KMS-11 (cell line): ENCODE measurements around the gene FAT4.
A peak's percentile ranks its signal among the peaks of the same experiment; 100 is the strongest.

Experiments used
- H2AFZ ChIP-seq: fragments of 200-600 bp; sonication (generic); 2 replicates; pipeline ENCODE4 v1.6.1; 2016; ENCODE audit warnings: antibody characterized with exemption, mixed run types, low read depth
- H3K27ac ChIP-seq: fragments of 200-600 bp; sonication (generic); 2 replicates; pipeline ENCODE4 v1.6.1; 2016; ENCODE audit warnings: mild to moderate bottlenecking, mixed run types
- H3K27me3 ChIP-seq: fragments of 200-600 bp; sonication (generic); 2 replicates; pipeline ENCODE4 v1.6.1; 2017; ENCODE audit warnings: mild to moderate bottlenecking, low read depth, mixed run types, moderate library complexity; ENCODE audit not compliant: insufficient read depth
- H3K36me3 ChIP-seq: fragments of 200-600 bp; sonication (generic); 2 replicates; pipeline ENCODE4 v1.6.1; 2017; ENCODE audit warnings: mild to moderate bottlenecking, mixed run types; ENCODE audit not compliant: insufficient read depth
- H3K4me1 ChIP-seq: fragments of 200-600 bp; sonication (generic); 2 replicates; pipeline ENCODE4 v1.6.1; 2016; ENCODE audit warnings: mild to moderate bottlenecking, low read depth, mixed run types; ENCODE audit not compliant: poor library complexity, severe bottlenecking
- H3K4me2 ChIP-seq: fragments of 200-600 bp; sonication (generic); 2 replicates; pipeline ENCODE4 v1.7.0; 2016; ENCODE audit warnings: mild to moderate bottlenecking, mixed run types
- H3K4me3 ChIP-seq: fragments of 200-600 bp; sonication (generic); IDR thresholded peaks from 2 replicates; pipeline ENCODE4 v1.6.1; 2017; ENCODE audit warnings: low read depth, low read length, mixed read lengths; ENCODE audit not compliant: insufficient read depth
- H3K79me2 ChIP-seq: fragments of 200-600 bp; sonication (generic); 2 replicates; pipeline ENCODE4 v1.6.1; 2016; ENCODE audit warnings: low read depth, mixed run types; ENCODE audit not compliant: insufficient read depth
- H3K9ac ChIP-seq: fragments of 200-600 bp; sonication (generic); 2 replicates; pipeline ENCODE4 v1.6.1; 2016; ENCODE audit warnings: mild to moderate bottlenecking, mixed run types
- H4K20me1 ChIP-seq: fragments of 200-600 bp; sonication (generic); 2 replicates; pipeline ENCODE4 v1.6.1; 2016; ENCODE audit warnings: mild to moderate bottlenecking, mixed run types; ENCODE audit not compliant: insufficient read depth
- TF ChIP-seq, protein P1 (sequence below): fragments of 200-600 bp; sonication (generic); conservative IDR thresholded peaks from 2 replicates; pipeline ENCODE4 v1.6.1; 2017; ENCODE audit warnings: low read depth, mild to moderate bottlenecking, antibody characterized with exemption, low read length, moderate library complexity, mixed read lengths

The FAT4 gene, protein sequence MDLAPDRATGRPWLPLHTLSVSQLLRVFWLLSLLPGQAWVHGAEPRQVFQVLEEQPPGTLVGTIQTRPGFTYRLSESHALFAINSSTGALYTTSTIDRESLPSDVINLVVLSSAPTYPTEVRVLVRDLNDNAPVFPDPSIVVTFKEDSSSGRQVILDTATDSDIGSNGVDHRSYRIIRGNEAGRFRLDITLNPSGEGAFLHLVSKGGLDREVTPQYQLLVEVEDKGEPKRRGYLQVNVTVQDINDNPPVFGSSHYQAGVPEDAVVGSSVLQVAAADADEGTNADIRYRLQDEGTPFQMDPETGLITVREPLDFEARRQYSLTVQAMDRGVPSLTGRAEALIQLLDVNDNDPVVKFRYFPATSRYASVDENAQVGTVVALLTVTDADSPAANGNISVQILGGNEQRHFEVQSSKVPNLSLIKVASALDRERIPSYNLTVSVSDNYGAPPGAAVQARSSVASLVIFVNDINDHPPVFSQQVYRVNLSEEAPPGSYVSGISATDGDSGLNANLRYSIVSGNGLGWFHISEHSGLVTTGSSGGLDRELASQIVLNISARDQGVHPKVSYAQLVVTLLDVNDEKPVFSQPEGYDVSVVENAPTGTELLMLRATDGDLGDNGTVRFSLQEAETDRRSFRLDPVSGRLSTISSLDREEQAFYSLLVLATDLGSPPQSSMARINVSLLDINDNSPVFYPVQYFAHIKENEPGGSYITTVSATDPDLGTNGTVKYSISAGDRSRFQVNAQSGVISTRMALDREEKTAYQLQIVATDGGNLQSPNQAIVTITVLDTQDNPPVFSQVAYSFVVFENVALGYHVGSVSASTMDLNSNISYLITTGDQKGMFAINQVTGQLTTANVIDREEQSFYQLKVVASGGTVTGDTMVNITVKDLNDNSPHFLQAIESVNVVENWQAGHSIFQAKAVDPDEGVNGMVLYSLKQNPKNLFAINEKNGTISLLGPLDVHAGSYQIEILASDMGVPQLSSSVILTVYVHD (N-terminal part only)

DNA sequence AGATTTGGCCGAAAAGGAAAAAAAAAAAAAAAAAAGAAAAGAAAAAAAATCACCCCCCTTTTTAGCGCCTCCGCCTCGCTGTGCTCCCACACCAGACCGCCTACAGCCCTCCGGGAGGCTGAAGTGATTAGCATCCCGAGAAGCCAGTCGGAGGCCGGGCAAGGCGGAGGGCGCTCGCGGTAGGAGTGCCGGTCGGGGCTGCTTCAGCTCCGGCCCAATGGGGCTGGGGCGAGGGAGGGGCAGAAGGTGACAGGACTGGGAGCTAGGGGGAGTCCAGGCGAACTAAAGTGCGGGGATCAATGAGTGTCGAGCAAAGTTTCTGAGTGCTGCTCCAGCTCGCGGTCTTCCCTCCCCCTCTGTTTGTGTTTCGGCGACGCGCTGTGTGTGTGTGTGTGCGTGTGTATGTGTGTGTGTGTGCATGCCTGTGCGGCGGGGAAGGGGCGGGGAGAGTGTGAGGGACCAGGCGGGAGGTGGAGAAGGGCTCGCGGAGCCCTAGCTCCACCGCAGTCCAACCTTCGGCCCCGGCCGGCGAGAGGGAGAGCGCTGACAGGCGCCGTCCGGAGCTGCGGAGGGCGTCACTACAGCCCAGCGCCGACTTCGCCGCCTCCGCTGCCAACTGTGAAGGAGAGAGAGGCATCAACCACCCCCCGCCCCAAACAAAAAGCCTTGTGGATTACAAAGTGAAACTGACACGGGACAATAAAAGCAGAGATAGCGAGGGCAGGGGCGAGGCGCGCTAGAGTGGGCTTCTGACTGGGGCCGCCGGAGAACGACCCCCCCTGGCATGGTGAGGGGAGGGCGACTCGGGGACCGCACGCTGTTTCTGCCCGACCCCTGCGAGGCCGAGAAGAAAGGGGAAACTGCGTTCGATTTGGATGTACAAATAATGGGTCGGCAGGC, at the start of gene FAT4:
Gene FAT4, plus strand, starts transcription at position 280 of the 900 bp plus-strand sequence. CDS start 1,457 bp downstream, outside the sequence.
- no peaks in the 10 kb centered on the region for H3K27me3 ChIP-seq
- no peaks in the 10 kb centered on the region for H3K79me2 ChIP-seq
- H3K4me3 ChIP-seq: no peak within 1 kb of the TSS
- H3K36me3 ChIP-seq: no peaks in the 10 kb centered on the region
- H3K4me1 ChIP-seq: peaks cover 17% of the 10 kb centered on the region
- no peaks in the 10 kb centered on the region for H4K20me1 ChIP-seq
- H3K9ac ChIP-seq: peak within 1 kb of the TSS; percentile 39; the same call in 1 of the 2 replicates
- peak within 1 kb of the TSS; percentile 99 for H2AFZ ChIP-seq
- no peak within 1 kb of the TSS for H3K27ac ChIP-seq
- TF ChIP-seq, protein P1, sequence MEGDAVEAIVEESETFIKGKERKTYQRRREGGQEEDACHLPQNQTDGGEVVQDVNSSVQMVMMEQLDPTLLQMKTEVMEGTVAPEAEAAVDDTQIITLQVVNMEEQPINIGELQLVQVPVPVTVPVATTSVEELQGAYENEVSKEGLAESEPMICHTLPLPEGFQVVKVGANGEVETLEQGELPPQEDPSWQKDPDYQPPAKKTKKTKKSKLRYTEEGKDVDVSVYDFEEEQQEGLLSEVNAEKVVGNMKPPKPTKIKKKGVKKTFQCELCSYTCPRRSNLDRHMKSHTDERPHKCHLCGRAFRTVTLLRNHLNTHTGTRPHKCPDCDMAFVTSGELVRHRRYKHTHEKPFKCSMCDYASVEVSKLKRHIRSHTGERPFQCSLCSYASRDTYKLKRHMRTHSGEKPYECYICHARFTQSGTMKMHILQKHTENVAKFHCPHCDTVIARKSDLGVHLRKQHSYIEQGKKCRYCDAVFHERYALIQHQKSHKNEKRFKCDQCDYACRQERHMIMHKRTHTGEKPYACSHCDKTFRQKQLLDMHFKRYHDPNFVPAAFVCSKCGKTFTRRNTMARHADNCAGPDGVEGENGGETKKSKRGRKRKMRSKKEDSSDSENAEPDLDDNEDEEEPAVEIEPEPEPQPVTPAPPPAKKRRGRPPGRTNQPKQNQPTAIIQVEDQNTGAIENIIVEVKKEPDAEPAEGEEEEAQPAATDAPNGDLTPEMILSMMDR: no peak
- H3K4me2 ChIP-seq: peak within 1 kb of the TSS; percentile 91

DNA sequence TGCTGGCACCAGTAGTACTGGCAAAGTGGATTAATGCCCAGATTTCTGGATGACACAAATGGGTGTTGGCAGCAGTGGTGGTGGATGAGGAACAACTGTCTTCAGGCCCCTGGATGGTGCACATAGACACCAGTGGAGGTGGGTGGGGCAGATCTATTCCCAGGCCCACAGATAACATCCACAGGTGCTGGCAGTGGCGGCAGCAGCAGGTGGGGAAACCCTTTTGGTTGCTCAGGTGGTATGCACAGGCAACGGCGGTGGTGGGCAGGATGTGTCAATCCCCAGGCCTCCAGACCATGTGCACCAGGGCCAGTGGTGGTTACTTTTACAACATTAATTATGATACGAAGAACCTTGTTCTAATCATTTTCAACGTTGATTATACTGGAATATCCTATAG, 48.9 kb upstream of the FAT4 start:
- no peak overlapping the region for H3K27ac ChIP-seq

DNA sequence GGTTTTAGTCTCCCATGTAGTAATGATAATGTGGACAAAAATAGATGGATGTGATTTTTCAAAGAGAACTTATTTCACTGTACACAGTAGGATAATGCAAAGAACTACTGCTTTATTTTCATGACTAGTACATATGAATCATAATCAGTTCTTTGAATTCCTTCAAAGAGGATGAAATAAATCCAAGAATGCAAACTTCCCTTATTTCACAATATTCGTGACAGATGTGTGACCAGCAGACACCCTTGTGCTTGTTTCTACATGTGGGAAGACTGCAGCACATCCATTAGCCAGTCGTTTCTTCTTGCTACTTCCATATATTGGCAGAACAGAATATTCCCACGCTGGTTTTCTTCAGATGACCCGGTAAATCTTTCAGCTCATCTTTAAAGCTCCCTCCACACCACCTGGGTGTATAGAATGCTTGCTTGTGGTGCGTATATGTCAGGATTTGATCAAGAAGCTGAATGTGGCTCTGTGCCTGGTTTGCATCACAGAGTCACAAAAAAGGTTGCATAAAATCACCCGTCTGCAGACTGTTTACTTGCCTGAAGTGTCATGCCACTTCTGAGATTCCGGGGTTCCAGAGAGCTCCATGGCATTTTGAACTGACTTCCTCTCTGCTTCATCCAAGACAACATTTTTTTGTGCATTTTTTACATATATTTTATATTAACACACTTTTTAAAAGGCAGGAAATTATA, 47.7 kb upstream of the FAT4 start:
- Histone ChIP-seq H3K9ac (no peak overlapping the region), H3K4me1 (no peaks in the 10 kb centered on the region), H3K4me2 (no peak overlapping the region), H3K27ac (no peak overlapping the region), H3K36me3 (no peaks in the 10 kb centered on the region), H3K4me3 (no peak overlapping the region), H2AFZ (no peak overlapping the region), H3K79me2 (no peaks in the 10 kb centered on the region), H4K20me1 (no peaks in the 10 kb centered on the region), H3K27me3 (no peaks in the 10 kb centered on the region)
- TF ChIP-seq, protein P1: no peak

More for the DNA sequence above, 48.9 kb upstream of the FAT4 start:
- Histone ChIP-seq H3K79me2 (no peaks in the 10 kb centered on the region), H4K20me1 (no peaks in the 10 kb centered on the region), H2AFZ (no peak overlapping the region), H3K27me3 (no peaks in the 10 kb centered on the region), H3K4me3 (no peak overlapping the region), H3K9ac (no peak overlapping the region), H3K4me2 (no peak overlapping the region), H3K36me3 (no peaks in the 10 kb centered on the region), H3K4me1 (no peaks in the 10 kb centered on the region)
- TF ChIP-seq, protein P1: no peak
